Osteocyte (in vitro differentiated cells): ENCODE results near the gene GPR137B. TPM values are rescaled to one million over a fixed set of nuclear protein-coding genes. Genes with fewer than 3 reads are reported as not detected.

Source experiments
- DNase-seq: peaks from one replicate; pipeline ENCODE4 v3.0.0; 2021; ENCODE audit warnings: mixed read lengths; ENCODE audit not compliant: unreplicated experiment; ENCODE audit errors: extremely low spot score
- H3K27ac Mint-ChIP-seq: one replicate; pipeline ENCODE4 v1.8.0; 2021; ENCODE audit warnings: mild to moderate bottlenecking, mixed read lengths; ENCODE audit not compliant: unreplicated experiment
- H3K27me3 Mint-ChIP-seq: one replicate; pipeline ENCODE4 v1.8.0; 2021; ENCODE audit warnings: mixed read lengths; ENCODE audit not compliant: unreplicated experiment
- H3K36me3 Mint-ChIP-seq: one replicate; pipeline ENCODE4 v1.8.0; 2021; ENCODE audit warnings: mixed read lengths; ENCODE audit not compliant: unreplicated experiment
- H3K4me1 Mint-ChIP-seq: one replicate; pipeline ENCODE4 v1.8.0; 2021; ENCODE audit warnings: mixed read lengths; ENCODE audit not compliant: unreplicated experiment
- H3K4me3 Mint-ChIP-seq: one replicate; pipeline ENCODE4 v1.8.0; 2021; ENCODE audit warnings: mild to moderate bottlenecking, moderate library complexity, mixed read lengths; ENCODE audit not compliant: unreplicated experiment
- H3K9me3 Mint-ChIP-seq: one replicate; pipeline ENCODE4 v1.8.0; 2021; ENCODE audit warnings: mixed read lengths; ENCODE audit not compliant: unreplicated experiment
- CTCF ChIP-seq: fragments of 200-600 bp; sonication (generic); IDR thresholded peaks from 2 replicates; pipeline ENCODE4 v1.5.0; 2021; ENCODE audit warnings: antibody characterized with exemption, mild to moderate bottlenecking, moderate library complexity
- total RNA-seq: library from RNA; stranded (reverse); gene quantifications from 2 replicates; pipeline ENCODE4 v1.2.1, GENCODE V29; 2021

GPR137B gene
- total RNA-seq, 1 donor from 2014 or later, result 17.3 TPM

- H3K27ac Mint-ChIP-seq, result no peak overlapping the region
- H3K27me3 Mint-ChIP-seq, result no peaks in the 10 kb centered on the region
- no peak overlapping the region for H3K4me3 Mint-ChIP-seq
- H3K9me3 Mint-ChIP-seq, result peaks cover 13% of the 10 kb centered on the region
- no peaks in the 10 kb centered on the region for H3K4me1 Mint-ChIP-seq
- TF ChIP-seq CTCF, result no peak
- peaks cover 15% of the 10 kb centered on the region for H3K36me3 Mint-ChIP-seq
- no peak for DNase-seq
These were observed 21.3 kb downstream of the GPR137B start for GRCh38 chr1:236163463-236164153.

GRCh38 chr1:236164273-236164672, 21.9 kb downstream of the GPR137B start:
- H3K4me1 Mint-ChIP-seq, result peaks cover 2% of the 10 kb centered on the region
- no peaks in the 10 kb centered on the region for H3K27me3 Mint-ChIP-seq
- H3K9me3 Mint-ChIP-seq, result peaks cover 13% of the 10 kb centered on the region
- H3K27ac Mint-ChIP-seq, result no peak overlapping the region
- no peak overlapping the region for H3K4me3 Mint-ChIP-seq
- DNase-seq, result no peak
- TF ChIP-seq CTCF, result no peak
- H3K36me3 Mint-ChIP-seq, result peaks cover 15% of the 10 kb centered on the region

- Mint-ChIP-seq H3K4me3 (no peak overlapping the region), H3K9me3 (peaks cover 13% of the 10 kb centered on the region), H3K4me1 (peaks cover 2% of the 10 kb centered on the region), H3K27ac (no peak overlapping the region), H3K27me3 (no peaks in the 10 kb centered on the region), H3K36me3 (peaks cover 15% of the 10 kb centered on the region)
- no peak for TF ChIP-seq CTCF
- DNase-seq, result no peak
These were observed 23.1 kb downstream of the GPR137B start for GRCh38 chr1:236165238-236165981.

GRCh38 chr1:236166041-236166440, 23.7 kb downstream of the GPR137B start:
- peaks cover 13% of the 10 kb centered on the region for H3K9me3 Mint-ChIP-seq
- no peak overlapping the region for H3K4me3 Mint-ChIP-seq
- no peak for DNase-seq
- no peak for TF ChIP-seq CTCF
- peaks cover 15% of the 10 kb centered on the region for H3K36me3 Mint-ChIP-seq
- H3K27ac Mint-ChIP-seq, result no peak overlapping the region
- peaks cover 2% of the 10 kb centered on the region for H3K4me1 Mint-ChIP-seq
- no peaks in the 10 kb centered on the region for H3K27me3 Mint-ChIP-seq

GRCh38 chr1:236167154-236167553, 24.8 kb downstream of the GPR137B start:
- Mint-ChIP-seq H3K9me3 (peaks cover 4% of the 10 kb centered on the region), H3K27me3 (no peaks in the 10 kb centered on the region), H3K4me3 (no peak overlapping the region), H3K27ac (no peak overlapping the region), H3K4me1 (peaks cover 9% of the 10 kb centered on the region), H3K36me3 (peaks cover 6% of the 10 kb centered on the region)
- DNase-seq, result no peak
- TF ChIP-seq CTCF, result no peak
